Caco-2 (cell line): ENCODE data around the gene ACOT11. TPM values are rescaled to one million over a fixed set of nuclear protein-coding genes. Genes with fewer than 3 reads are reported as not detected.
A peak's percentile ranks its signal among the peaks of the same experiment; 100 is the strongest.

Experiments
- BruUV-seq: library from RNA; stranded (reverse); fragments of 400-500 nt; replicated peaks from 2 replicates; lab custom pipeline; 2021; lab: Mats Ljungman, UMichigan
- CTCF ChIA-PET: fragments of 300-600 bp; sonication (Branson Sonifier 250); formaldehyde crosslinking; loops from one replicate; lab custom pipeline; 2022; ENCODE audit warnings: antibody characterized with exemption; lab: Charles Lee
- POLR2A ChIA-PET: fragments of 300-600 bp; sonication (Branson Sonifier 250); formaldehyde crosslinking; loops from one replicate; lab custom pipeline; 2022; ENCODE audit warnings: antibody characterized with exemption; lab: Charles Lee
- DNase-seq, 2 experiments: peaks; one replicate each; pipeline versions ENCODE4 v3.0.0 to v3.0.0-alpha.2; 2020 to 2022
- H3K27me3 ChIP-seq: replicated peaks from 2 replicates; pipeline ENCODE4 v1.6.0; 2011; ENCODE audit warnings: low read length; ENCODE audit not compliant: control insufficient read depth, insufficient read depth
- H3K36me3 ChIP-seq: 2 replicates; pipeline ENCODE4 v1.5.1; 2011; ENCODE audit warnings: low read length; ENCODE audit not compliant: control insufficient read depth, insufficient read depth
- H3K4me1 ChIP-seq: fragments of 250-450 bp; sonication (Bioruptor Pico); 2 replicates; pipeline ENCODE4 v1.5.1; 2020; ENCODE audit warnings: mild to moderate bottlenecking
- H3K4me3 ChIP-seq: 2 replicates; pipeline ENCODE4 v1.5.1; 2011; ENCODE audit warnings: low read depth, mild to moderate bottlenecking, control low read depth, low read length
- H3K9me3 ChIP-seq: fragments of 250-450 bp; sonication (Bioruptor Pico); 2 replicates; pipeline ENCODE4 v1.5.1; 2020; ENCODE audit warnings: mild to moderate bottlenecking, moderate library complexity
- H3K27ac Mint-ChIP-seq: one replicate; pipeline ENCODE4 v1.8.0; 2022; ENCODE audit warnings: mixed read lengths; ENCODE audit not compliant: unreplicated experiment
- H3K27me3 Mint-ChIP-seq: one replicate; pipeline ENCODE4 v1.8.0; 2022; ENCODE audit warnings: mixed read lengths; ENCODE audit not compliant: insufficient read depth, unreplicated experiment
- H3K36me3 Mint-ChIP-seq: one replicate; pipeline ENCODE4 v1.8.0; 2022; ENCODE audit warnings: mild to moderate bottlenecking, mixed read lengths; ENCODE audit not compliant: insufficient read depth, unreplicated experiment
- H3K4me1 Mint-ChIP-seq: one replicate; pipeline ENCODE4 v1.8.0; 2022; ENCODE audit warnings: low read depth, mixed read lengths; ENCODE audit not compliant: unreplicated experiment
- H3K4me3 Mint-ChIP-seq: one replicate; pipeline ENCODE4 v1.8.0; 2022; ENCODE audit warnings: mild to moderate bottlenecking, moderate library complexity, mixed read lengths; ENCODE audit not compliant: unreplicated experiment
- H3K9me3 Mint-ChIP-seq: one replicate; pipeline ENCODE4 v1.8.0; 2022; ENCODE audit warnings: mixed read lengths; ENCODE audit not compliant: unreplicated experiment
- CTCF ChIP-seq, 2 experiments: fragments of 200-600 bp in 1 of 2; IDR thresholded peaks; 1 replicate in 1 of 2; 2 replicates in 1 of 2; pipeline versions ENCODE4 v1.5.1 to v1.8.0; 2011 to 2022; ENCODE audit warnings: antibody characterized with exemption in 1 of 2, control low read depth in 1 of 2, inconsistent platforms in 1 of 2, low read depth in 1 of 2, low read length in 1 of 2, mild to moderate bottlenecking in 1 of 2, moderate library complexity in 1 of 2; ENCODE audit not compliant: insufficient read depth in 1 of 2, severe bottlenecking in 1 of 2, unreplicated experiment in 1 of 2
- intact Hi-C: fragments of 100-400 bp; cut with micrococcal nuclease; formaldehyde crosslinking; loops from one replicate; pipeline ENCODE4 v1.10.0; 2022; ENCODE audit not compliant: unreplicated experiment
- total RNA-seq: library from RNA; stranded (reverse); gene quantifications from 2 replicates; pipeline ENCODE4 v1.2.3, GENCODE V29; 2022

ACOT11 gene
- total RNA-seq, 1 experiment from 2014 or later = 4.1 TPM

- ChIA-PET POLR2A (no interaction called here), CTCF (no interaction called here)
- 0 out of 2 replicates have a peak, but pooled peaks cover 3% of the 10 kb centered on the region for H3K9me3 ChIP-seq
- Mint-ChIP-seq H3K9me3 (peaks cover 11% of the 10 kb centered on the region), H3K27me3 (no peaks in the 10 kb centered on the region), H3K4me1 (peaks cover 27% of the 10 kb centered on the region), H3K36me3 (peaks cover 4% of the 10 kb centered on the region), H3K4me3 (no peak overlapping the region), H3K27ac (no peak overlapping the region)
- intact Hi-C loops = loop anchor here (10.0 kb wide), 1 partner anchor 71 kb away; no protein-coding TSS in a partner anchor
- peaks cover 37% of the 10 kb centered on the region for H3K4me1 ChIP-seq
- H3K27me3 ChIP-seq = no peaks in the 10 kb centered on the region
- no TSS peak for BruUV-seq
- DNase-seq = no peak
- no peak overlapping the region for H3K4me3 ChIP-seq
- H3K36me3 ChIP-seq = no peaks in the 10 kb centered on the region
- no peak for TF ChIP-seq CTCF (IDR thresholded peaks at IDR 0.05; ENCODE audit: insufficient read depth in 1 of 2, low read depth in 1 of 2, low read length in 1 of 2, severe bottlenecking in 1 of 2, unreplicated experiment in 1 of 2)
Observed at GRCh38 chr1:54645806-54646676, 98.0 kb downstream of the ACOT11 start.

GRCh38 chr1:54649130-54649898 lies 101.3 kb downstream of the ACOT11 start:
- Mint-ChIP-seq H3K27me3 (no peaks in the 10 kb centered on the region), H3K9me3 (no peaks in the 10 kb centered on the region), H3K27ac (peak overlapping the region; percentile 83), H3K36me3 (peaks cover 4% of the 10 kb centered on the region), H3K4me3 (peak overlapping the region; percentile 67), H3K4me1 (peaks cover 36% of the 10 kb centered on the region)
- H3K4me3 ChIP-seq = no peak overlapping the region
- CTCF ChIA-PET = interaction anchor here (0.6 to 0.7 kb wide), 4 partner anchors 14 to 484 kb away, joined by 3 to 6 read pairs (median 3); partner anchors contain the start of gene TTC22
- peak; percentile 68 to 78 for DNase-seq
- intact Hi-C loops = loop anchor here (10.0 kb wide), 1 partner anchor 75 kb away; no protein-coding TSS in a partner anchor
- no peaks in the 10 kb centered on the region for H3K9me3 ChIP-seq
- no TSS peak for BruUV-seq
- peaks cover 30% of the 10 kb centered on the region for H3K4me1 ChIP-seq
- no peaks in the 10 kb centered on the region for H3K36me3 ChIP-seq
- no peaks in the 10 kb centered on the region for H3K27me3 ChIP-seq
- no peak for TF ChIP-seq CTCF (IDR thresholded peaks at IDR 0.05; ENCODE audit: insufficient read depth in 1 of 2, low read depth in 1 of 2, low read length in 1 of 2, severe bottlenecking in 1 of 2, unreplicated experiment in 1 of 2)
- POLR2A ChIA-PET = interaction anchor here (0.7 kb wide), 1 partner anchor 14 kb away, joined by 3 read pairs; no protein-coding TSS in a partner anchor

- H3K36me3 Mint-ChIP-seq = peaks cover 4% of the 10 kb centered on the region
- peak overlapping the region; percentile 83 for H3K27ac Mint-ChIP-seq
- ChIA-PET CTCF (interaction anchor here (0.7 kb wide), 1 partner anchor 151 kb away, joined by 3 read pairs; the partner anchor contains the start of gene TTC22), POLR2A (interaction anchor here (0.7 kb wide), 1 partner anchor 13 kb away, joined by 3 read pairs; no protein-coding TSS in a partner anchor)
- TF ChIP-seq CTCF (IDR thresholded peaks at IDR 0.05; ENCODE audit: insufficient read depth in 1 of 2, low read depth in 1 of 2, low read length in 1 of 2, severe bottlenecking in 1 of 2, unreplicated experiment in 1 of 2) = no peak
- Histone ChIP-seq H3K4me1 (peaks cover 30% of the 10 kb centered on the region), H3K36me3 (no peaks in the 10 kb centered on the region), H3K9me3 (no peaks in the 10 kb centered on the region), H3K27me3 (no peaks in the 10 kb centered on the region), H3K4me3 (no peak overlapping the region)
- no TSS peak for BruUV-seq
- H3K4me3 Mint-ChIP-seq = peak overlapping the region; percentile 67
- H3K9me3 Mint-ChIP-seq = no peaks in the 10 kb centered on the region
- no peak for DNase-seq
- intact Hi-C loops = loop anchor here (10.0 kb wide), 1 partner anchor 75 kb away; no protein-coding TSS in a partner anchor
- peaks cover 36% of the 10 kb centered on the region for H3K4me1 Mint-ChIP-seq
- H3K27me3 Mint-ChIP-seq = no peaks in the 10 kb centered on the region
Observed at GRCh38 chr1:54649921-54650320, 101.9 kb downstream of the ACOT11 start.
